Measurements from ENCODE around the gene CENPP. TPM values are rescaled to one million over a fixed set of nuclear protein-coding genes. Genes with fewer than 3 reads are reported as not detected.

CENPP gene
- total RNA-seq, 1 experiment from 2014 or later, result 15.6 TPM

GRCh38 chr9:92561374-92562330, 235.9 kb downstream of the CENPP start:
- BruUV-seq (replicated peaks), result no TSS peak
- no peak for DNase-seq (ENCODE audit: low spot score)
- H3K4me1 ChIP-seq (ENCODE audit: insufficient read depth, low read length, poor library complexity, severe bottlenecking), result no peaks in the 10 kb centered on the region
- ChIA-PET CTCF (no interaction called here), POLR2A (ENCODE audit: low non-redundant PET) (interaction anchor here (0.6 kb wide), 1 partner anchor 156 kb away, joined by 3 read pairs; no protein-coding TSS in a partner anchor)
- no peaks in the 10 kb centered on the region for H3K27me3 ChIP-seq (replicated peaks; ENCODE audit: insufficient read depth, low read depth, low read length, poor library complexity)
- no peak overlapping the region for H3K4me3 ChIP-seq (ENCODE audit: low read depth, low read length, poor library complexity, severe bottlenecking)
- H3K36me3 ChIP-seq (ENCODE audit: insufficient read depth, low read length, poor library complexity, severe bottlenecking), result no peaks in the 10 kb centered on the region
- intact Hi-C loops (cut with micrococcal nuclease; ENCODE audit: unreplicated experiment), result no loop called here
- no peak overlapping the region for H3K27ac ChIP-seq (ENCODE audit: low read depth, low read length, poor library complexity, severe bottlenecking)
- TF ChIP-seq EZH2 (IDR thresholded peaks at IDR 0.05; ENCODE audit: borderline replicate concordance, low read depth, low read length, poor library complexity, severe bottlenecking), result no peak
- H3K9me3 ChIP-seq (ENCODE audit: low read depth, low read length, poor library complexity, severe bottlenecking), result no peaks in the 10 kb centered on the region

GRCh38 chr9:92562461-92562967, 236.8 kb downstream of the CENPP start:
- ChIA-PET CTCF (no interaction called here), POLR2A (ENCODE audit: low non-redundant PET) (no interaction called here)
- H3K27ac ChIP-seq (ENCODE audit: low read depth, low read length, poor library complexity, severe bottlenecking), result no peak overlapping the region
- no TSS peak for BruUV-seq (replicated peaks)
- no peak overlapping the region for H3K4me3 ChIP-seq (ENCODE audit: low read depth, low read length, poor library complexity, severe bottlenecking)
- H3K27me3 ChIP-seq (replicated peaks; ENCODE audit: insufficient read depth, low read depth, low read length, poor library complexity), result no peaks in the 10 kb centered on the region
- TF ChIP-seq CTCF (conservative IDR thresholded peaks at IDR 0.05; ENCODE audit: low read depth, low read length) (no peak), EZH2 (IDR thresholded peaks at IDR 0.05; ENCODE audit: borderline replicate concordance, low read depth, low read length, poor library complexity, severe bottlenecking) (no peak)
- no peaks in the 10 kb centered on the region for H3K4me1 ChIP-seq (ENCODE audit: insufficient read depth, low read length, poor library complexity, severe bottlenecking)
- H3K36me3 ChIP-seq (ENCODE audit: insufficient read depth, low read length, poor library complexity, severe bottlenecking), result no peaks in the 10 kb centered on the region
- intact Hi-C loops (cut with micrococcal nuclease; ENCODE audit: unreplicated experiment), result no loop called here
- DNase-seq (ENCODE audit: low spot score), result no peak
- H3K9me3 ChIP-seq (ENCODE audit: low read depth, low read length, poor library complexity, severe bottlenecking), result no peaks in the 10 kb centered on the region

GRCh38 chr9:92563116-92564100, 237.7 kb downstream of the CENPP start:
- no peak for TF ChIP-seq CTCF (conservative IDR thresholded peaks at IDR 0.05; ENCODE audit: low read depth, low read length)
- TF ChIP-seq EZH2 (IDR thresholded peaks at IDR 0.05; ENCODE audit: borderline replicate concordance, low read depth, low read length, poor library complexity, severe bottlenecking), result no peak
- Histone ChIP-seq H3K4me3 (ENCODE audit: low read depth, low read length, poor library complexity, severe bottlenecking) (no peak overlapping the region), H3K27ac (ENCODE audit: low read depth, low read length, poor library complexity, severe bottlenecking) (no peak overlapping the region), H3K27me3 (replicated peaks; ENCODE audit: insufficient read depth, low read depth, low read length, poor library complexity) (no peaks in the 10 kb centered on the region), H3K36me3 (ENCODE audit: insufficient read depth, low read length, poor library complexity, severe bottlenecking) (no peaks in the 10 kb centered on the region), H3K4me1 (ENCODE audit: insufficient read depth, low read length, poor library complexity, severe bottlenecking) (no peaks in the 10 kb centered on the region), H3K9me3 (ENCODE audit: low read depth, low read length, poor library complexity, severe bottlenecking) (no peaks in the 10 kb centered on the region)
- ChIA-PET POLR2A (ENCODE audit: low non-redundant PET) (no interaction called here), CTCF (no interaction called here)
- no TSS peak for BruUV-seq (replicated peaks)
- intact Hi-C loops (cut with micrococcal nuclease; ENCODE audit: unreplicated experiment), result no loop called here
- DNase-seq (ENCODE audit: low spot score), result no peak

Measured in A673 (cell line).